Progenitor cell of endocrine pancreas (in vitro differentiated cells): ENCODE measurements around the gene ZRANB2. TPM values are rescaled to one million over a fixed set of nuclear protein-coding genes. Genes with fewer than 3 reads are reported as not detected.

Experiments
- DNase-seq: peaks from one replicate; pipeline ENCODE4 v3.0.0; 2021; ENCODE audit warnings: low spot score; ENCODE audit not compliant: unreplicated experiment
- H3K27ac Mint-ChIP-seq: 2 replicates; pipeline ENCODE4 v1.8.0; 2021; ENCODE audit warnings: mild to moderate bottlenecking, moderate library complexity, mixed read lengths
- H3K27me3 Mint-ChIP-seq: 2 replicates; pipeline ENCODE4 v1.8.0; 2021; ENCODE audit warnings: mixed read lengths
- H3K36me3 Mint-ChIP-seq: 2 replicates; pipeline ENCODE4 v1.8.0; 2022; ENCODE audit warnings: mixed read lengths; ENCODE audit not compliant: insufficient read depth
- H3K4me1 Mint-ChIP-seq: 2 replicates; pipeline ENCODE4 v1.8.0; 2021; ENCODE audit warnings: low read depth, mixed read lengths
- H3K4me3 Mint-ChIP-seq: 2 replicates; pipeline ENCODE4 v1.8.0; 2021; ENCODE audit warnings: low read depth, mild to moderate bottlenecking, moderate library complexity, mixed read lengths
- H3K9me3 Mint-ChIP-seq: 2 replicates; pipeline ENCODE4 v1.8.0; 2021; ENCODE audit warnings: low read depth, mixed read lengths
- total RNA-seq: library from RNA; stranded (reverse); gene quantifications from 2 replicates; pipeline ENCODE4 v1.2.1, GENCODE V29; 2021
- TF ChIP-seq, protein P1 (sequence below): fragments of 200-600 bp; sonication (generic); IDR thresholded peaks from one replicate; pipeline ENCODE4 v1.5.0; 2021; ENCODE audit warnings: antibody characterized with exemption, mild to moderate bottlenecking; ENCODE audit not compliant: unreplicated experiment

The ZRANB2 gene
- total RNA-seq, 1 donor from 2014 or later, result 115 TPM

DNA sequence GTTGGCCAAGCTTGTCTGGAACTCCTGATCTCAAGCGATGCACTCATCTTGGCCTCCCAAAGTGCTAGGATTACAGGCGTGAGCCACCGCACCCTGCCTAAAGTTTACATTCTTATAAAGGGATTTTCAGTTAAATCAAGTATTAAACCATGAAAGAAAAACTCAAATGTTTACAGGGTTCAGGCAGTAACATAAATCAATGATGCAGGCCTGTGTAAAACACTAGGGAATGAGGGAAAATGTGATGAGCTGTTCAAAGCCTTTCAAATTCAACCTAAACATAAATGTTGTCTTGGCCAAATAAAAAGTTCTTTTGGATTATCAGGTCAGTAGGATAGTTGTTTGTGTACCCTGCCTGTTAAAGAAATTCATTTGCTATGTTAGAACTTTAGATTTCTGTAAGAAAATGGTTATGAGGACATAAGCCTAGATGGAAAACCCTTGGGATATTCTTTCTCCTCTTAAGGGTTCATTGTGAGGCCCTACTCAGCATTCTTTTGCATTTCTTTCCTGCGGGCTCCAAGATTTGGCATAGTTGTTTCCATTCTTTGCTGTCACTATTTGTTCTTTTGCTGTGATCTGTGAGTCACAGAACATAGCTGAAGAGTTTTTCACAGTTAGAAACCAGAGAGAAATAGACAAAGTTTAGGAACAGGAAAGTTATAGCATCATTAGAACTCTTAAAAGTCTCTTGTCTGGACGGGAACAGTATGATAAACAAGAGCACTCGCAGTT is 8.9 kb upstream of the ZRANB2 start:
- no peak overlapping the region for H3K4me3 Mint-ChIP-seq
- DNase-seq, result no peak
- TF ChIP-seq, protein P1, sequence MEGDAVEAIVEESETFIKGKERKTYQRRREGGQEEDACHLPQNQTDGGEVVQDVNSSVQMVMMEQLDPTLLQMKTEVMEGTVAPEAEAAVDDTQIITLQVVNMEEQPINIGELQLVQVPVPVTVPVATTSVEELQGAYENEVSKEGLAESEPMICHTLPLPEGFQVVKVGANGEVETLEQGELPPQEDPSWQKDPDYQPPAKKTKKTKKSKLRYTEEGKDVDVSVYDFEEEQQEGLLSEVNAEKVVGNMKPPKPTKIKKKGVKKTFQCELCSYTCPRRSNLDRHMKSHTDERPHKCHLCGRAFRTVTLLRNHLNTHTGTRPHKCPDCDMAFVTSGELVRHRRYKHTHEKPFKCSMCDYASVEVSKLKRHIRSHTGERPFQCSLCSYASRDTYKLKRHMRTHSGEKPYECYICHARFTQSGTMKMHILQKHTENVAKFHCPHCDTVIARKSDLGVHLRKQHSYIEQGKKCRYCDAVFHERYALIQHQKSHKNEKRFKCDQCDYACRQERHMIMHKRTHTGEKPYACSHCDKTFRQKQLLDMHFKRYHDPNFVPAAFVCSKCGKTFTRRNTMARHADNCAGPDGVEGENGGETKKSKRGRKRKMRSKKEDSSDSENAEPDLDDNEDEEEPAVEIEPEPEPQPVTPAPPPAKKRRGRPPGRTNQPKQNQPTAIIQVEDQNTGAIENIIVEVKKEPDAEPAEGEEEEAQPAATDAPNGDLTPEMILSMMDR, result no peak
- H3K27me3 Mint-ChIP-seq, result peaks cover 10% of the 10 kb centered on the region
- H3K36me3 Mint-ChIP-seq, result no peaks in the 10 kb centered on the region
- H3K4me1 Mint-ChIP-seq, result peaks cover 2% of the 10 kb centered on the region
- H3K27ac Mint-ChIP-seq, result no peak overlapping the region
- no peaks in the 10 kb centered on the region for H3K9me3 Mint-ChIP-seq

GRCh38 chr1:71088645-71089287 is 7.9 kb upstream of the ZRANB2 start:
- H3K27me3 Mint-ChIP-seq, result peaks cover 17% of the 10 kb centered on the region
- H3K4me3 Mint-ChIP-seq, result no peak overlapping the region
- no peaks in the 10 kb centered on the region for H3K36me3 Mint-ChIP-seq
- H3K27ac Mint-ChIP-seq, result no peak overlapping the region
- H3K4me1 Mint-ChIP-seq, result peaks cover 2% of the 10 kb centered on the region
- no peaks in the 10 kb centered on the region for H3K9me3 Mint-ChIP-seq
- TF ChIP-seq, protein P1, result no peak
- no peak for DNase-seq

GRCh38 chr1:71087713-71088112 is 6.9 kb upstream of the ZRANB2 start:
- no peaks in the 10 kb centered on the region for H3K9me3 Mint-ChIP-seq
- H3K27me3 Mint-ChIP-seq, result peaks cover 28% of the 10 kb centered on the region
- no peaks in the 10 kb centered on the region for H3K36me3 Mint-ChIP-seq
- no peak overlapping the region for H3K27ac Mint-ChIP-seq
- TF ChIP-seq, protein P1, result no peak
- peaks cover 2% of the 10 kb centered on the region for H3K4me1 Mint-ChIP-seq
- no peak for DNase-seq
- no peak overlapping the region for H3K4me3 Mint-ChIP-seq

DNA sequence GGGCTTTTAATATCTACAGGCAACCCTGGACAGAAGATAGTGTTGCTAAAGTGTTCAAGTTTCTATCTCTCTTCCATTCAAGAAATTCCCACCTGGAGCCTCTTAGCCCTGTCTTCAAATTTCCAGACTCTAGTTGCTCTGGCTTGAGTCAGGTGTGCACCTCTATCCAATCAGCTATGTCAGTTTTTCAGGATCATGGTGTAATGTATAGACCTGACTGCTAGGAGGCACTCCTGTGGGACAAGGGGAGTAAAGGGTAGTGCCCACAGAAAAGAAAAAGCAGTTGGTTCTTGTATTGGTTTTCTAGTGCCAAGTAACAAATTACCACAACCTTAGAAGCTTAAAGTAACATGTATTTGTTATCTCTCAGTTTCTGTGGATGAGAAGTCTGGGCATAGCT is 6.2 kb upstream of the ZRANB2 start:
- Mint-ChIP-seq H3K27ac (no peak overlapping the region), H3K4me3 (no peak overlapping the region), H3K9me3 (peaks cover under 1% of the 10 kb centered on the region), H3K4me1 (peaks cover 2% of the 10 kb centered on the region), H3K36me3 (no peaks in the 10 kb centered on the region), H3K27me3 (peaks cover 29% of the 10 kb centered on the region)
- TF ChIP-seq, protein P1, result no peak
- no peak for DNase-seq

DNA sequence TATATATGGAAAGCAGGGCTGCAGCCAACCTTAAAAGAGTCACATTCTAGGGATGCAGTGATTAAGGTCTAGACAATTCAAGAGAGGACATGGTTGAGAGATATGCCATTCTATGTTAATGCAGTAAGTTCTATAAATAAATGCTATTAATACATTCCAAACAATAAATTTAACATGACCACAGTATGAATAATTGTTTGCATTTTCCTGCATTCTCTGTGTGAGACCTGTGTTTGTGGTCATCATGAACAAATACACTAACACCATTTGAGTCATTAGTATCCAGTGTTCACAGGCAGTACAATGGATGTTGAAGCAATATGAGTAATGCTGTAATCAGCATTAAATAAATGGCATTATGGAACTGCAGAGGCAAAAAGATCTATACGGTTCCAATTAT is 5.5 kb upstream of the ZRANB2 start:
- TF ChIP-seq, protein P1, result no peak
- DNase-seq, result no peak
- H3K4me3 Mint-ChIP-seq, result no peak overlapping the region
- H3K27me3 Mint-ChIP-seq, result peaks cover 29% of the 10 kb centered on the region
- H3K9me3 Mint-ChIP-seq, result peaks cover 6% of the 10 kb centered on the region
- H3K36me3 Mint-ChIP-seq, result peaks cover 2% of the 10 kb centered on the region
- peaks cover 5% of the 10 kb centered on the region for H3K4me1 Mint-ChIP-seq
- no peak overlapping the region for H3K27ac Mint-ChIP-seq
